ENCODE results near the gene SLC66A1. TPM values are rescaled to one million over a fixed set of nuclear protein-coding genes. Genes with fewer than 3 reads are reported as not detected.

SLC66A1 gene
- total and polyA plus RNA-seq, 9 of the 15 experiments (the other 6 are each of a cell fraction or from before 2014, with no cell fraction given) = 1.2 to 40.8 (median 18.6) TPM

- TF ChIP-seq MGA (IDR thresholded peaks at IDR 0.05) (peak; percentile 94), SRSF9 (IDR thresholded peaks at IDR 0.05; ENCODE audit: borderline replicate concordance, low read depth, low read length) (no peak), CBFA2T3 (IDR thresholded peaks at IDR 0.05) (peak; percentile 84), RFX1 (IDR thresholded peaks at IDR 0.05) (no peak), ZNF318 (IDR thresholded peaks at IDR 0.05; ENCODE audit: borderline replicate concordance in 1 of 2, low read depth in 1 of 2) (no peak), SRF (CRISPR knock-in tag; IDR thresholded peaks at IDR 0.05) (no peak), RHOXF2B (CRISPR knock-in tag; conservative IDR thresholded peaks at IDR 0.05) (no peak)
Observed at GRCh38 chr1:19311931-19312781, at the start of gene SLC66A1, which contains the start of gene AKR7A2 (continued).

Measured in K562 (cell line).